Tibial nerve (tissue), 4 donors: ENCODE data around the gene PTBP1. TPM values are rescaled to one million over a fixed set of nuclear protein-coding genes. Genes with fewer than 3 reads are reported as not detected.
A peak's percentile ranks its signal among the peaks of the same experiment; 100 is the strongest.

Source experiments
- DNase-seq, 2 donors: peaks; one replicate each; pipeline ENCODE4 v3.0.0-alpha.2; 2019; ENCODE audit warnings: low spot score in 2 of 2
- H3K27ac ChIP-seq, 4 donors: fragments of 200-600 bp; sonication (generic) in 3 of 4; one replicate each; pipeline ENCODE4 v1.5.1; 2017 to 2019; ENCODE audit warnings: mild to moderate bottlenecking in 1 of 4
- H3K27me3 ChIP-seq, 2 donors: fragments of 200-600 bp; sonication (generic) in 1 of 2; one replicate each; pipeline versions ENCODE4 v1.5.1 to v1.6.0; 2017 to 2019
- H3K36me3 ChIP-seq, 3 donors: fragments of 200-600 bp; sonication (generic); one replicate each; pipeline ENCODE4 v1.5.1; 2018 to 2019
- H3K4me1 ChIP-seq, 4 donors: fragments of 200-600 bp; sonication (generic) in 3 of 4; one replicate each; pipeline ENCODE4 v1.5.1; 2017 to 2019
- H3K4me3 ChIP-seq, 4 donors: fragments of 200-600 bp; sonication (generic) in 3 of 4; one replicate each; pipeline ENCODE4 v1.5.1; 2017 to 2019; ENCODE audit warnings: mild to moderate bottlenecking in 1 of 4, moderate library complexity in 1 of 4
- H3K9me3 ChIP-seq, 4 donors: fragments of 200-600 bp; sonication (generic) in 3 of 4; one replicate each; pipeline ENCODE4 v1.5.1; 2017 to 2019
- EP300 ChIP-seq, 2 donors: sonication (generic); formaldehyde crosslinking; IDR thresholded peaks; one replicate each; pipeline ENCODE4 v1.6.1; 2017; ENCODE audit warnings: antibody characterized with exemption in 2 of 2, mild to moderate bottlenecking in 1 of 2
- POLR2A ChIP-seq, 2 donors: fragments of 450-650 bp; IDR thresholded peaks; one replicate each; pipeline ENCODE4 v1.6.1; 2017; ENCODE audit warnings: antibody characterized with exemption in 2 of 2, mild to moderate bottlenecking in 2 of 2, moderate library complexity in 2 of 2
- WGBS, 2 donors: methylation state at CpG; one replicate each; pipeline ENCODE4 v1.1.5; 2018; 5-methylcytosine and 5-hydroxymethylcytosine counted together
- total RNA-seq, 4 donors: library from RNA; depleted of rRNA; stranded (reverse); fragments of >200 nt; gene quantifications; one replicate each; pipeline ENCODE4 v1.1.0, GENCODE V29; 2016
- TF ChIP-seq, protein P1 (sequence below), 5 experiments: fragments of 200-600 bp in 3 of 5; fragments of 450-650 bp in 2 of 5; sonication (generic) in 3 of 5; IDR thresholded peaks; one replicate each; pipeline ENCODE4 v1.5.1; 2016 to 2019; ENCODE audit warnings: antibody characterized with exemption in 5 of 5, mild to moderate bottlenecking in 3 of 5, moderate library complexity in 2 of 5

The PTBP1 gene
- total RNA-seq, 4 donors from 2014 or later = 118 to 205 (median 141) TPM

DNA sequence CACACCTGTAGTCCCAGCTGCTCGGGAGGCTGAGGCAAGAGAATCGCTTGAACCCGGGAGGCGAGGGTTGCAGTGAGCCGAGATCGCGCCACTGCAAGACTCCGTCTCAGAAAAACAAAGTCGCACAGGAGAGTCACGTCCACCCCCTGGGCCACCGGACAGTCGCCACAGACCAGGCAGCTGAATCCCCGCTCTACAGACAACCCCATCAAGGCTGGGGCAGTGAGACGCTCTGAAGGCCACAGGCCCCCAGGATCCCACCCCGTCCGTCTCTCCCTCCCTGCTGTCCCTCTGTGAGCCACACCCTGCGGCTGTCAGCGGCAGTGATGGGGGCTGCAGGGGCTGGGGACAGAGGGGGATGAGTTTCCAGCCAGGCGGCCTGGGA, 15.5 kb upstream of the PTBP1 start:
- Histone ChIP-seq H3K27me3 (no peaks in the 10 kb centered on the region), H3K27ac (peak overlapping the region in 3 of 4 donors; percentile 50 to 78 (median 50)), H3K4me1 (peaks cover 0 to 35% (median 4%) of the 10 kb centered on the region in 4 donors), H3K36me3 (no peaks in the 10 kb centered on the region), H3K9me3 (no peaks in the 10 kb centered on the region), H3K4me3 (no peak overlapping the region)
- 87 to 88% methylated on average over 17 to 19 of the region's 19 CpGs for WGBS, 2 donors
- TF ChIP-seq, protein P1, sequence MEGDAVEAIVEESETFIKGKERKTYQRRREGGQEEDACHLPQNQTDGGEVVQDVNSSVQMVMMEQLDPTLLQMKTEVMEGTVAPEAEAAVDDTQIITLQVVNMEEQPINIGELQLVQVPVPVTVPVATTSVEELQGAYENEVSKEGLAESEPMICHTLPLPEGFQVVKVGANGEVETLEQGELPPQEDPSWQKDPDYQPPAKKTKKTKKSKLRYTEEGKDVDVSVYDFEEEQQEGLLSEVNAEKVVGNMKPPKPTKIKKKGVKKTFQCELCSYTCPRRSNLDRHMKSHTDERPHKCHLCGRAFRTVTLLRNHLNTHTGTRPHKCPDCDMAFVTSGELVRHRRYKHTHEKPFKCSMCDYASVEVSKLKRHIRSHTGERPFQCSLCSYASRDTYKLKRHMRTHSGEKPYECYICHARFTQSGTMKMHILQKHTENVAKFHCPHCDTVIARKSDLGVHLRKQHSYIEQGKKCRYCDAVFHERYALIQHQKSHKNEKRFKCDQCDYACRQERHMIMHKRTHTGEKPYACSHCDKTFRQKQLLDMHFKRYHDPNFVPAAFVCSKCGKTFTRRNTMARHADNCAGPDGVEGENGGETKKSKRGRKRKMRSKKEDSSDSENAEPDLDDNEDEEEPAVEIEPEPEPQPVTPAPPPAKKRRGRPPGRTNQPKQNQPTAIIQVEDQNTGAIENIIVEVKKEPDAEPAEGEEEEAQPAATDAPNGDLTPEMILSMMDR (IDR thresholded peaks at IDR 0.05) = no peak
- TF ChIP-seq POLR2A (IDR thresholded peaks at IDR 0.05) (no peak), EP300 (IDR thresholded peaks at IDR 0.05) (no peak)
- no peak for DNase-seq

DNA sequence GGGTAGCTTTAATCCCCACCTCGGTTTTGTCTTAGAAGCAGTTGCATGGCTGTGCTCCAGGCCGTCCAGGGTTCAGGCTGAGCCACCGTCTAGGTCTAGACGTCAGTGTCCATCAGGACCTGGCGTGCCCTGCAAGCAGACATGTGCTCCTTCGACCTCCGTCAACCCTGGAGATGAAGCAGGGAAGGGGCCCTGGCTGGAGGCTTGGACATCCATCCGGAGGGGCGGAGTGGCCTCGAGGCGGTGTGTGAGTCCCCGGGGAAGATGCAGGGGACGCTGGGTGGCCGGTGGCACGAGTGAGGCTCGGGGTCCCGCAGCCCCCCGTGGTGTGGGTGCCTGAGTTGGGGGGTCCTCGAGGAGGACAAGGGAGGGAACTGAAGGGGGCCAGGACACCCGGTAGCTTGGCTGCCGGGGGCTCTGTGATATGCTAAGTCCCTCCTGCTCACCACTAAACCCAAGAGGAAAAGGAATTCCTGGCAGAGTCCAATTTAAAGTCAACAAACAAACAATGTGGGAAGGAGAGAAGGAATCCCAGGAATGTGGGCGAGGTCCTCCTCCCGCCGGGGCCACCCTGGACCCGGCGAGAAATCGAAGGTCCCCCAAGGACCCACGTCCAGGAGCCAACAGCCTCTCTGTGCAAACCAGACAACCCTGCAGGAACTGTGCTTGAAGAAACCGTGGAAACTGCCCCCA, 14.9 kb upstream of the PTBP1 start:
- Histone ChIP-seq H3K27ac (peak overlapping the region in 3 of 4 donors; percentile 50 to 78 (median 78)), H3K36me3 (no peaks in the 10 kb centered on the region), H3K27me3 (no peaks in the 10 kb centered on the region), H3K4me3 (peak overlapping the region in 3 of 4 donors; percentile 13 to 42 (median 23)), H3K4me1 (peaks cover 0 to 35% (median 4%) of the 10 kb centered on the region in 4 donors), H3K9me3 (no peaks in the 10 kb centered on the region)
- 16 to 37% methylated on average over 24 to 29 of the region's 29 CpGs for WGBS, 2 donors
- no peak for DNase-seq
- TF ChIP-seq POLR2A (IDR thresholded peaks at IDR 0.05) = no peak
- TF ChIP-seq EP300 (IDR thresholded peaks at IDR 0.05) = no peak
- TF ChIP-seq, protein P1 (IDR thresholded peaks at IDR 0.05) = no peak

DNA sequence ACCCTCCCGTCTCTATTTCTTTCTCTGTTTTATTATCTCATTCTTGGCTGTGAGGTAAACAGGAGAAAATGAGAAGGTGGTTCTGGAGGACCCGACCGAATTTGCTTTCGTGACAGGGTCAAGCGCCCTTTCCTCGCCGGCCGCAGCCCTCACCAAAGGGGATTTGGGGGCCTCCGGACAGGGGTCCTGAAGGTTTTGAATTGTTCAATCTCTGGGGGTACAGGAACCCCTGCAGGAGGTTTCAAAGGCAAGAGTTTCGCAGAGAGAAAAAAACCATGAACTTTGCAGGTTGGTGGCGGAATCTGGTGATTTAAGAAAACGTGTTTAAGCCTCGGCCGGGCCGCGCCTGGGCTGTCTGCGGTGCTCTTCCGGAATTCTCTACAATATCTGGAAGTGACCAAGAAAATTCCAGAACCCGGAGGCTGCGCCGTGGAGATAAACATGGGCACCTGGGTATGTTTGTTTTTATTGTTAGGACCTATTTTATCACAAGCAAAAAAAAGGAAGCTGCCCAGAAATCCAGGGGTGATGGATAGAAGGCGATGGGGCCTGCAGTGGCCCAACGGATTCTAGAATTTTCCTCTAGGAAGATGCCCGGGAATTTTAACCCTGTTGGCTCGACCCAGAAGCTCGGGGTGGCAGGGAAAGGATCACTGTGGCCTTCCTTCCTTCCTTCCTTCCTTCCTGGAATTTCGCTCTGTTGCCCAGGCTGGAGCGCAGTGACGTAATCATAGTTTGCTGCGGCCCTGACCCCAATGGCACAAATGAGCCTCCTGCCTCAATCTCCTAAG, 14.2 kb upstream of the PTBP1 start:
- DNase-seq = no peak
- no peaks in the 10 kb centered on the region for H3K27me3 ChIP-seq

DNA sequence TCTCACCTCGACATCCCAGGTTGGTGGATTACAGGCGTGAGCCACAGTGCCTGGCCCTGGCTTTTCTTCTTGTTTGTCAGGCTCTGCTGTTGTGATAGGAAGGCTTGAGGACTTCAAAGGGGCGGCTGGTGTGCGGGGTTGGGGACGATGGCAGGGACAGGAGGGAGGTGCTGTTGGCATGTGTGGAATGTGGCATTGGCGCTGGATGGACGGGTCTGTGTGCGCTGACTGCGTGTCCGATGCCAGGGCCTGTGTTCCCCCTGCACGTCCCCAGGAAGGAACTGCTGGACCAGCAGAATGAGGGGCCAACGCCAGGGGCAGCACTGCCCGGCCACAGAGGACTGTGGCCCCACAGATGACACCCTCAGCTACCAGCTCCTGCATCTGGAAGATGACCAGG, 12.7 kb upstream of the PTBP1 start:
- H3K9me3 ChIP-seq = no peaks in the 10 kb centered on the region
- TF ChIP-seq POLR2A (IDR thresholded peaks at IDR 0.05) = no peak
- TF ChIP-seq EP300 (IDR thresholded peaks at IDR 0.05) = no peak
- TF ChIP-seq, protein P1 (IDR thresholded peaks at IDR 0.05) = no peak
- peak overlapping the region in 1 of 4 donors; percentile 34 for H3K27ac ChIP-seq
- no peak for DNase-seq
- H3K27me3 ChIP-seq = no peaks in the 10 kb centered on the region
- 68 to 74% methylated on average over 13 of the region's 13 CpGs for WGBS, 2 donors
- peak overlapping the region in 1 of 4 donors; percentile 1 for H3K4me3 ChIP-seq
- H3K4me1 ChIP-seq = peaks cover 0 to 42% (median 12%) of the 10 kb centered on the region in 4 donors
- no peaks in the 10 kb centered on the region for H3K36me3 ChIP-seq

More for the DNA sequence above, 14.2 kb upstream of the PTBP1 start:
- 58 to 67% methylated on average over 30 of the region's 30 CpGs for WGBS, 2 donors
- TF ChIP-seq EP300 (IDR thresholded peaks at IDR 0.05) (no peak), POLR2A (IDR thresholded peaks at IDR 0.05) (no peak)
- TF ChIP-seq, protein P1 (IDR thresholded peaks at IDR 0.05) = no peak
- Histone ChIP-seq H3K36me3 (no peaks in the 10 kb centered on the region), H3K4me3 (peak overlapping the region in 3 of 4 donors; percentile 13 to 42 (median 23)), H3K4me1 (peaks cover 0 to 38% (median 4%) of the 10 kb centered on the region in 4 donors), H3K9me3 (no peaks in the 10 kb centered on the region), H3K27ac (peak overlapping the region in 3 of 4 donors; percentile 50 to 78 (median 78))

DNA sequence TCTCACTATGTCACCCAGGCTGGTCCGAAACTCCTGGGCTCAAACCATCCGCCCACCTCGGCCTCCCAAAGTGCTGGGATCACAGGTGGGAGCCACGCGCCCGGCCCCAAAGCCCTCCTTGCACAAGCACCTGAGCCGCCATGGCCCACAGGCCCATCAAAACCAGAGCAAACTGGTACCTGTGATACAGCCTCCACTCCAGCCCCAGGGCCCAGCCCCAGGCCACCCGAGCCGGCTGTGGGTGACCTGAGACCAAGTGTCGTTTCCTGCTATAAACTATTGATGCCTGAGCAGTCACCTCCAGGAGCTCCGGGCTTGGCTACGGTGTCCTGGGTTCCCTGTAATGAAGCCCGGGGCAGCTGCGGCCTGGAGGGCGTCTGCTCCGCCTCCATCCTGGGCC, 9.7 kb upstream of the PTBP1 start:
- 86 to 90% methylated on average over 16 of the region's 16 CpGs for WGBS, 2 donors
- DNase-seq = no peak
- H3K36me3 ChIP-seq = no peaks in the 10 kb centered on the region
- TF ChIP-seq POLR2A (IDR thresholded peaks at IDR 0.05) = no peak
- no peak for TF ChIP-seq EP300 (IDR thresholded peaks at IDR 0.05)
- TF ChIP-seq, protein P1 (IDR thresholded peaks at IDR 0.05) = no peak
- H3K4me1 ChIP-seq = peaks cover 0 to 44% (median 11%) of the 10 kb centered on the region in 4 donors
- no peak overlapping the region for H3K4me3 ChIP-seq
- no peaks in the 10 kb centered on the region for H3K9me3 ChIP-seq
- H3K27ac ChIP-seq = peak overlapping the region in 2 of 4 donors; percentile 6 to 71
- no peaks in the 10 kb centered on the region for H3K27me3 ChIP-seq
